ENCODE measurements around the gene GALNT7. TPM values are rescaled to one million over a fixed set of nuclear protein-coding genes. Genes with fewer than 3 reads are reported as not detected.

The GALNT7 gene
- total and polyA plus RNA-seq, 10 of the 15 experiments (the other 5 are each of a cell fraction or from before 2014, with no cell fraction given): 14.2 to 33.2 (median 28.9) TPM

DNA sequence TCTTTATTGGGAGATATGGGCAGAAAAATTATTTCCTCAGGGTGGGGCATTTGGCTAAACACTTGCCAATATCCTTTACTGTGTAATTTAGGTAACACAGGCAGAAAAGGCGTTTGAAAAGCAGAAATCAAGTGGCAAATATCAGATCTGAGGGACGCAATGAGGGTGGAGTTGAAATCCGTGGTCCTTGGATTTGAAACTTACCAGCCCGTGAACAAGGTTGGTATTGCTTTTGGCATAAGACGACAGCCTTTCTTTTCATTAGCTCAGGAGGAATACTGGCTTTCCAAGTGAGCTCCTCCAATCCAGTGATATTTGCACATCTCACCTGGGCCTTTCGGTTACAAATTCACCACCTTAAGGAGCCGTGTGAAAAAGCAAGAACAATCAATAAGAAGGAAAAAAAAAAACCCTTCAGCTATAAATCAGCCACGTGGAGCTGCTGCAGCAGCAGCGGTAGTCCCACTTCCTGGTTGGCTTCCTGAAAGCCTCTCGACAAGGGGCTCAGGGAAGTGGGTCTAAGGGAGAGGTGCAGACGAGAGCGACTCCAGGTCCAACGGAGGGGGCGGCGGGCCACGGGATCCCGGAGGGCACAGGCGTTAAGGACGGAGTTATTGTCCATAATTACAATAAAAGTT, 734 bp upstream of the GALNT7 start (continued):
- TF ChIP-seq CREM (IDR thresholded peaks at IDR 0.05; ENCODE audit: low read depth): no peak
- TF ChIP-seq, protein P1, sequence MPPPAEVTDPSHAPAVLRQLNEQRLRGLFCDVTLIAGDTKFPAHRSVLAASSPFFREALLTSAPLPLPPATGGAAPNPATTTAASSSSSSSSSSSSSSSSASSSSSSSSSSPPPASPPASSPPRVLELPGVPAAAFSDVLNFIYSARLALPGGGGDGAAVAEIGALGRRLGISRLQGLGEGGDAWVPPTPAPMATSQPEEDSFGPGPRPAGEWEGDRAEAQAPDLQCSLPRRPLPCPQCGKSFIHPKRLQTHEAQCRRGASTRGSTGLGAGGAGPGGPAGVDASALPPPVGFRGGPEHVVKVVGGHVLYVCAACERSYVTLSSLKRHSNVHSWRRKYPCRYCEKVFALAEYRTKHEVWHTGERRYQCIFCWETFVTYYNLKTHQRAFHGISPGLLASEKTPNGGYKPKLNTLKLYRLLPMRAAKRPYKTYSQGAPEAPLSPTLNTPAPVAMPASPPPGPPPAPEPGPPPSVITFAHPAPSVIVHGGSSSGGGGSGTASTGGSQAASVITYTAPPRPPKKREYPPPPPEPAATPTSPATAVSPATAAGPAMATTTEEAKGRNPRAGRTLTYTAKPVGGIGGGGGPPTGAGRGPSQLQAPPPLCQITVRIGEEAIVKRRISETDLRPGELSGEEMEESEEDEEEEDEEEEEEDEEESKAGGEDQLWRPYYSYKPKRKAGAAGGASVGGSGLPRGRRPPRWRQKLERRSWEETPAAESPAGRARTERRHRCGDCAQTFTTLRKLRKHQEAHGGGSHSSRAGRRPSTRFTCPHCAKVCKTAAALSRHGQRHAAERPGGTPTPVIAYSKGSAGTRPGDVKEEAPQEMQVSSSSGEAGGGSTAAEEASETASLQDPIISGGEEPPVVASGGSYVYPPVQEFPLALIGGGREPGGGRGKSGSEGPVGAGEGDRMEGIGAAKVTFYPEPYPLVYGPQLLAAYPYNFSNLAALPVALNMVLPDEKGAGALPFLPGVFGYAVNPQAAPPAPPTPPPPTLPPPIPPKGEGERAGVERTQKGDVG (CRISPR knock-in tag; IDR thresholded peaks at IDR 0.05): no peak
- TF ChIP-seq STAT3 (IDR thresholded peaks at IDR 0.05; ENCODE audit: low read depth, low read length): no peak
- peak; percentile 25; the same call in 1 of the 2 replicates for TF ChIP-seq CREB1 (IDR thresholded peaks at IDR 0.05; ENCODE audit: low read depth)
- TF ChIP-seq, protein P2, sequence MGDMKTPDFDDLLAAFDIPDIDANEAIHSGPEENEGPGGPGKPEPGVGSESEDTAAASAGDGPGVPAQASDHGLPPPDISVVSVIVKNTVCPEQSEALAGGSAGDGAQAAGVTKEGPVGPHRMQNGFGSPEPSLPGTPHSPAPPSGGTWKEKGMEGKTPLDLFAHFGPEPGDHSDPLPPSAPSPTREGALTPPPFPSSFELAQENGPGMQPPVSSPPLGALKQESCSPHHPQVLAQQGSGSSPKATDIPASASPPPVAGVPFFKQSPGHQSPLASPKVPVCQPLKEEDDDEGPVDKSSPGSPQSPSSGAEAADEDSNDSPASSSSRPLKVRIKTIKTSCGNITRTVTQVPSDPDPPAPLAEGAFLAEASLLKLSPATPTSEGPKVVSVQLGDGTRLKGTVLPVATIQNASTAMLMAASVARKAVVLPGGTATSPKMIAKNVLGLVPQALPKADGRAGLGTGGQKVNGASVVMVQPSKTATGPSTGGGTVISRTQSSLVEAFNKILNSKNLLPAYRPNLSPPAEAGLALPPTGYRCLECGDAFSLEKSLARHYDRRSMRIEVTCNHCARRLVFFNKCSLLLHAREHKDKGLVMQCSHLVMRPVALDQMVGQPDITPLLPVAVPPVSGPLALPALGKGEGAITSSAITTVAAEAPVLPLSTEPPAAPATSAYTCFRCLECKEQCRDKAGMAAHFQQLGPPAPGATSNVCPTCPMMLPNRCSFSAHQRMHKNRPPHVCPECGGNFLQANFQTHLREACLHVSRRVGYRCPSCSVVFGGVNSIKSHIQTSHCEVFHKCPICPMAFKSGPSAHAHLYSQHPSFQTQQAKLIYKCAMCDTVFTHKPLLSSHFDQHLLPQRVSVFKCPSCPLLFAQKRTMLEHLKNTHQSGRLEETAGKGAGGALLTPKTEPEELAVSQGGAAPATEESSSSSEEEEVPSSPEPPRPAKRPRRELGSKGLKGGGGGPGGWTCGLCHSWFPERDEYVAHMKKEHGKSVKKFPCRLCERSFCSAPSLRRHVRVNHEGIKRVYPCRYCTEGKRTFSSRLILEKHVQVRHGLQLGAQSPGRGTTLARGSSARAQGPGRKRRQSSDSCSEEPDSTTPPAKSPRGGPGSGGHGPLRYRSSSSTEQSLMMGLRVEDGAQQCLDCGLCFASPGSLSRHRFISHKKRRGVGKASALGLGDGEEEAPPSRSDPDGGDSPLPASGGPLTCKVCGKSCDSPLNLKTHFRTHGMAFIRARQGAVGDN (IDR thresholded peaks at IDR 0.05): no peak
- no peak for TF ChIP-seq FOXK2 (IDR thresholded peaks at IDR 0.05)
- no peak for TF ChIP-seq POLR2AphosphoS2 (IDR thresholded peaks at IDR 0.05; ENCODE audit: low read depth, low read length)
- TF ChIP-seq NFIC (IDR thresholded peaks at IDR 0.05; ENCODE audit: low read depth, low read length): peak; percentile 30; the same call in 1 of the 2 replicates
- no peak for TF ChIP-seq FOS (IDR thresholded peaks at IDR 0.05; ENCODE audit: borderline replicate concordance, extremely low read depth, insufficient read length)
- TF ChIP-seq, protein P3, sequence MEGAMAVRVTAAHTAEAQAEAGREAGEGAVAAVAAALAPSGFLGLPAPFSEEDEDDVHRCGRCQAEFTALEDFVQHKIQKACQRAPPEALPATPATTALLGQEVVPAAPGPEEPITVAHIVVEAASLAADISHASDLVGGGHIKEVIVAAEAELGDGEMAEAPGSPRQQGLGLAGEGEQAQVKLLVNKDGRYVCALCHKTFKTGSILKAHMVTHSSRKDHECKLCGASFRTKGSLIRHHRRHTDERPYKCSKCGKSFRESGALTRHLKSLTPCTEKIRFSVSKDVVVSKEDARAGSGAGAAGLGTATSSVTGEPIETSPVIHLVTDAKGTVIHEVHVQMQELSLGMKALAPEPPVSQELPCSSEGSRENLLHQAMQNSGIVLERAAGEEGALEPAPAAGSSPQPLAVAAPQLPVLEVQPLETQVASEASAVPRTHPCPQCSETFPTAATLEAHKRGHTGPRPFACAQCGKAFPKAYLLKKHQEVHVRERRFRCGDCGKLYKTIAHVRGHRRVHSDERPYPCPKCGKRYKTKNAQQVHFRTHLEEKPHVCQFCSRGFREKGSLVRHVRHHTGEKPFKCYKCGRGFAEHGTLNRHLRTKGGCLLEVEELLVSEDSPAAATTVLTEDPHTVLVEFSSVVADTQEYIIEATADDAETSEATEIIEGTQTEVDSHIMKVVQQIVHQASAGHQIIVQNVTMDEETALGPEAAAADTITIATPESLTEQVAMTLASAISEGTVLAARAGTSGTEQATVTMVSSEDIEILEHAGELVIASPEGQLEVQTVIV (IDR thresholded peaks at IDR 0.05; ENCODE audit: borderline replicate concordance, partially characterized antibody): peak; percentile 31
- no peak for TF ChIP-seq RELA (IDR thresholded peaks at IDR 0.05; ENCODE audit: borderline replicate concordance, partially characterized antibody)
- TF ChIP-seq JUND (IDR thresholded peaks at IDR 0.05; ENCODE audit: low read depth, low read length): no peak
- no peak for TF ChIP-seq SUZ12 (IDR thresholded peaks at IDR 0.05; ENCODE audit: unreplicated experiment)
- no peak for TF ChIP-seq EGR1 (IDR thresholded peaks at IDR 0.05; ENCODE audit: borderline replicate concordance in 1 of 2, low read depth in 2 of 2, low read length in 2 of 2)
- no peak for TF ChIP-seq CHD4 (IDR thresholded peaks at IDR 0.05)
- no peak for TF ChIP-seq SMARCA5 (IDR thresholded peaks at IDR 0.05)
- no peak for TF ChIP-seq BCL11A (IDR thresholded peaks at IDR 0.05; ENCODE audit: low read depth, low read length)
- no peak for TF ChIP-seq IKZF2 (IDR thresholded peaks at IDR 0.05)
- 0 out of 2 replicates have a peak, but pooled peaks have one; percentile 18 for TF ChIP-seq GABPA (IDR thresholded peaks at IDR 0.05; ENCODE audit: low read depth)
- peak in 1 of 2 experiments; percentile 66; a peak in 1 of 4 replicates for TF ChIP-seq ETV6 (conservative IDR thresholded peaks at IDR 0.05 in 1 of 2, IDR thresholded peaks at IDR 0.05 in 1 of 2; ENCODE audit: borderline replicate concordance in 1 of 2, low read depth in 1 of 2)
- TF ChIP-seq RCOR1 (conservative IDR thresholded peaks at IDR 0.05; ENCODE audit: low read depth, low read length): no peak
- TF ChIP-seq YY1 (IDR thresholded peaks at IDR 0.05; ENCODE audit: low read depth, low read length): no peak

Data from GM12878 (cell line).